GM18951 (cell line): ENCODE measurements around the gene SSBP1.

Experiments
- POLR2A ChIP-seq: IDR thresholded peaks from 4 replicates; pipeline ENCODE4 v1.6.1; 2011; ENCODE audit warnings: mild to moderate bottlenecking; ENCODE audit not compliant: insufficient read length, insufficient read depth; ENCODE audit errors: extremely low read depth
- in situ Hi-C: fragments of 300-500 bp; cut with MboI; formaldehyde crosslinking; loops from one replicate; pipeline ENCODE4 v1.12.0; 2022; ENCODE audit warnings: low sequenced_read_pairs, mixed read lengths, inconsistent platforms; ENCODE audit not compliant: unreplicated experiment

The SSBP1 gene

DNA sequence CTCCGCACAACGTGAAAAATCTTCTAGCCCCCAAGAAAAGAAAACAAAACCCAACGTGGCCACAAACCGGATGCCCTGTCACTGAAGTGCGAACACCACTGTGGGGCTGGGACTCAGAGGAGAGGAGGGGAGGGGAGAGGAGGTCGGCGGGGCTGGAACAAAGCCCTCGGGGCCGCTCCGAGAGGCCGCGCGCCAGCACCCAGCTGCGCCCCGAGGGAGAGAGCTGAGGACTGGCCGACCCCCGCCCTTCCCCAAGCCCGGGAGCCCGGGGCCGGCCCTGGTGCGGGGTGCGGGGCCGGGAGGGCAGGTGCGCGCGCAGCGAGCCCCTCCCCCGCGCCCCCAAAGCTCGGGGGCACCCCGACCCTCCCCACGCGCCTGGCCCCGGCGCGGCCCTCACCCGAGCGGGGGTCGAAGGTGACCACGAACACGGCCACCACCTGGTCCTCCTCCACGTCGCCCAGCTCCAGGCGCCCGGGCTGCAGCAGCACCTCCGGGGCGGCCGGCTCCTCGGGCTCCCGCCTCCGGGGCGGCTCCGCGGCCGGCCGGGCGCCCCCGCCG, 36.6 kb upstream of the SSBP1 start:
- in situ Hi-C loops, result no loop called here
- TF ChIP-seq POLR2A, result no peak

DNA sequence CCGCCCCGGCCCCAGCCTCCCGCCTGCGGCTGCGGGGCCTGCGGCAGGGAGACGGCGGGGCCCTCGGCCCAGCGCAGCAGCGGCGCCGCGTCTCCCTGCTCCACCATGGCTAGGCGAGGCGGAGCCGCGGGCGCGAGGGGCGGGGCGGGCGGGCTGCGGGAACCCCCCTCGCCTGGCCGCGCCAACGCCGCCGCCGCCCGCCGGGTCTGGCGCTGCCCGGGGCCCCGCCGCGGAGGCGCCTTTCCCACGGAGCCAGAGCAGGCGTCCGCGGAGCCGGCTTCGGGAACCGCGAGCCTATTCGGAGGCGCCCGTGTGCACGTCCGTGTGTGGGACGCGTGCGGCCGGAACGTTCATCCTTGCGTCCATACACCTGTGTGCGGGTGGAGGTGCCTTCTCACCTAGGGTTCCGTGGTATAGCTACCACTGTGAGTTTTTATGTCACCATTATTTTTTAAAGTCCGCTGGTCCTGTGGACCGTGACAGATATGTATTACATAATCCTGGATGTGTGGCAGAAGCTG, 36.1 kb upstream of the SSBP1 start, which contains the start of gene DENND11:
Gene DENND11 (minus strand): TSS at position 120 of the 521 bp plus-strand sequence. CDS start 13 bp downstream, at position 107.
- in situ Hi-C loops, result no loop called here
- TF ChIP-seq POLR2A, result peak; percentile 59

DNA sequence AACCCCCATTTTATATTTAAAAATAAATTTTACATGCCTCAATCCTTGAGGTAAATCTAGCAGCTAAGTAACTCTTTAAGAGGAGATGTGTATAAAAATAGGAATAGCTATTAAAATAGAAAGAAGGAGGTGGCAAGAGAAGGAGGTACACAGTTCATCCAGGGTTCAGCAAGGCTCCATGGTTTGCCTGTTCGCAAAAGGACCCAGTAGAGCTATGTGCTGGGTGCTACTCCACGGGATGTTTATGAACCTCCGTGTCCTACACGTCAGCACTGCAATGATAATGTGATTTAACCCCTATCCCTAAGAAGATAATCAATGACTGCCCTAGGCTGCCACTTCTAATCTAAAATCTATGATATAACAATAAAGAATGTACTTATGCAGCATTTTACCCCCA, 35.3 kb upstream of the SSBP1 start:
- in situ Hi-C loops, result no loop called here
- TF ChIP-seq POLR2A, result no peak

DNA sequence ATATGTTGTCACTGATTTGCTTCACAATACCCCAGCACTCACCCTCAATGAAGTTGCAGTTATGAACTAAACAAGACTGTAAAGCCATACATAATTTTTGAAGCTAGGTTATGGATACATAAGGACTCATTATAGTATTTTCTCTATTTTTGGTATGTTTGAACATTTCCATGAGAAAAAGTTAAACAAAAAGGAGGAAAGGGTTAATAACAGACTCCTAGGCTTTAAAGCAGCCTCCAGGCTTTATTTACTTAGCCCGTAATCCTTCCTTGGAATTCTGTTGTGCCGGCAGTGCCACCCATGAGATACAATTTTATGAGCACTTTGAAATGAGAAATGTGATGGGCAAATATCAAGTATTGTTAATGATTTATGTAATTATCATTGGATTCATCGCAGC, 34.0 kb upstream of the SSBP1 start:
- TF ChIP-seq POLR2A, result no peak
- in situ Hi-C loops, result no loop called here

DNA sequence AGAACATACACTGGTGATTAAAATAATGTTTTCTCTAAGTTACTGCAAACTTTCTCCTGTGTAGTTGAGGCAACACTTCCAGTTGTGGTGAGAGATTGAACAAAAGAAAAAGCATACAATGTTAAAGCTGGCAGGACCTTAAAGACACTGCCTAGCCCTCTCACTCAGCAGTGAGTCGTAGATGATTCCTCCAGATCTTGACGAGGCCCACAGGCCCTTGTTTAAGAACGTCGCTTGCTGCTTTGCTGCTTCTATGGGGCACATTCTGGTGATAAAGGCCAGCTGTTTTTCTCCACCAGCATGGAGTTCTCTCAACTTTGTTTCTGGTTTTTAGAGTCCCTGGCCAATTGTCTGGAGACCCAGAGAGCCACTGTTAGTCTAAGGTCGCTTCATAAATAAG, 33.4 kb upstream of the SSBP1 start:
- no peak for TF ChIP-seq POLR2A
- in situ Hi-C loops, result no loop called here

DNA sequence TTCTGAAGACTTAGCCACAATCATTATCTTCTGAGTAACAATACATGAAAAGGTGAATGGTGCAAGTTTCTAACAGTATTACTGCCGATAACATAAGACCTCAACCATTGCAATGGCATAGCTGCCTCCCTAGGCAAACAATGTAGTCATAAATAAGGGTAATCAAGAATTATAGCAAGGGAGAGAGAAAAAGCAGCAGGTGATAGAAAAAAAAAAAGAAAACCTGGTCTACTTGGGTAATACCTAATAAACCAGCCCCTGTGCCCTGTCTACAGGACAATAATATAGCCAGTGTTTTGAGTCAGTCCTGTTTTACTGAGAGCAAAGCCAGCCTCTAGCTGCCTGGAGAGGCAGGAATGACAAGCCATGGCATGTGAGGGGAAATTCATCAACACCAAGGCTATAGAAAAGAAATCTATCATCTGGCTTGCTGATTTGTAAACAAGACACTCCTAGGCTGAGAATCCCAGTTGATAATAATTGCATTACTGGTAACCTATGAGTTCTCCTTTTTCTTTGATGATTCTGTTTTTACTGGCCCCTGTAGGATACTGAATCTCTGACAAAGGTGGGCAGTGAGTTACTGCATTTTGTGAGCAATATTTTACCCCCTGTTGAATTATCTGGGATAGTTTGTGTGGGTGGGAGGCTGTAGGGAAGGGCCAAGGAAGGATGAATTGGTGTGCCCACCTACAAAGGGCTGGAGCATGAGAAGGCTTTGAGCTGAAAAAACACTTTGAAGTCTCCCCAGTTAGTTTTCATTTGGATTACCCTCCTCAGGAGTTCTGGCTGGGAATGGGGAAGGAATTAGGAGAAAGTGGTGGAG, 31.7 kb upstream of the SSBP1 start:
- in situ Hi-C loops, result no loop called here
- TF ChIP-seq POLR2A, result no peak

DNA sequence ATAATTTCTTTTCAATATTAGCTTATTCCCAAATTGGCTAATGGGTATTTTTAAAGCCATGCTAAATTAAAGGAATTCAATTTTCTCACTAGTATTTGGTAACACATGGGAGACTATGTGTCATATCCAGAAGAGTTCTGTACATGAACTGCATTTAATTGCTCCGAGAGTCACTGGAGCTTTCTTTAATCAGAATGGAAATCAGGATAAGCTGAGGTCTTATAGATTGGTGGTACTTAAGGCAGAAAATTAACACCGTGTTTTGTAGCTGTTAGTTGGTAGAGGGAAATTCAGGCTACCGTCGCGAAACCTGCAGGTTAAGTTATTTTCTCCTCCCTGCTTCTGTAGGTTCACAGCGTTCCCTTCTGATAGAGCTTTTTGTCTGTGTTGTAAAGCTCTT, 29.8 kb upstream of the SSBP1 start, which contains the start of gene WEE2:
Gene WEE2 (plus strand): TSS at position 3 of the 400 bp plus-strand sequence. CDS start 406 bp downstream, outside the sequence.
- TF ChIP-seq POLR2A, result no peak
- in situ Hi-C loops, result no loop called here

DNA sequence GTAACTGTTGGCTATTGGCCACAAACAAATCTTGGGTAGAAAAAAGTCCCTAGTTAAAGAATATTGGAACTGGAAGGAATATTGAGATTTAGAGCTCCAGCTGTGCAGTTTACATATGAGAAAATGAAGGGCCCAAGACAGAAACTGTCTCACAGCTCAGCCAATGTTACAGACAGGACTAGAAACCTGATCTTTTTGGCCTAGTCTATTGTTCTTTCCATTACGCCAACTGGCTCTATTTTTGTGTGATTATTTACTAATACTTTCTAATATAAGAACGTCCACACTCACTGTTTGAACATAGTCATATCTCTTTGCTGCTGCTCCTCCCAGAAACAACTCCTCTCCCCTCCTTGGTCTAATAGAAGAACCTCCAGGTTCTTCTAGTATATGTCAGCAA, 28.8 kb upstream of the SSBP1 start:
- in situ Hi-C loops, result no loop called here
- TF ChIP-seq POLR2A, result no peak

DNA sequence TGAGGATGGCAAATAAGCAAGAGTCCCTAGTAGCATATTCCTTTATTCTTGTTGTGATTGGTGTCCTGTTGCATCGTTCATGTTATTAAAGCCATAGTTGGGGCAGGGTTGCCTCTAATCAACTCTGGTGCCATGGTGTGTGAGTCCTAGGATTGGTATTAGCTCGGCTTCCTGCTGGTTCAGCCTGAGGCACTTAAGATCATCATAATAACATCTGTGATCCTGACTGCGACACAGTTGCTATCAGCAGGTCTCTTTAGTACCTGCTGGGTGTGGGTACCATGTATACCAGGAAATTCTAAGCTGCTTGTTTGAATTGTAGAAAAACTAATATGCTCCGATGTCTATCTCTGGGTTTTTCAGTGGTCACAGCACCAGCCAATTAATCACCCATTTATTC, 28.4 kb upstream of the SSBP1 start:
- TF ChIP-seq POLR2A, result no peak
- in situ Hi-C loops, result no loop called here

DNA sequence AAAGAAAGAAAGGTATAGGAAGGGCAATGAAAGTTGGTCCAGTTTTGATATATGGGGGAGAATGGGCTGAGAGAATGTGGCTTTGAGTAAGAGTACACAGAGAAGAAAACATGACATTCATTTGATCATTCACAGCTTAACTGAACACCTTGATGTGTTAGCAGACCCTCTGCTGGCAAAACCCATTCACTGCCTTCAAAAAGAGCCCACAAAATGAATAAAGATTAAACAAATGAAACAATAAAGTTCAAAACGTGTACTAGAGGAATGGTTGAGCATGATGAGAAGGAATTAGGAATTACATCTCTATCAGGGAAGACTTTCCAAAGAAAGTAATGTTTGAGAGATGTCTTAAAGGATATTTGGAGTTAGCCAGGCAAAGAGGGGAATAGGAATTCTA, 27.9 kb upstream of the SSBP1 start:
- TF ChIP-seq POLR2A, result no peak
- in situ Hi-C loops, result no loop called here

DNA sequence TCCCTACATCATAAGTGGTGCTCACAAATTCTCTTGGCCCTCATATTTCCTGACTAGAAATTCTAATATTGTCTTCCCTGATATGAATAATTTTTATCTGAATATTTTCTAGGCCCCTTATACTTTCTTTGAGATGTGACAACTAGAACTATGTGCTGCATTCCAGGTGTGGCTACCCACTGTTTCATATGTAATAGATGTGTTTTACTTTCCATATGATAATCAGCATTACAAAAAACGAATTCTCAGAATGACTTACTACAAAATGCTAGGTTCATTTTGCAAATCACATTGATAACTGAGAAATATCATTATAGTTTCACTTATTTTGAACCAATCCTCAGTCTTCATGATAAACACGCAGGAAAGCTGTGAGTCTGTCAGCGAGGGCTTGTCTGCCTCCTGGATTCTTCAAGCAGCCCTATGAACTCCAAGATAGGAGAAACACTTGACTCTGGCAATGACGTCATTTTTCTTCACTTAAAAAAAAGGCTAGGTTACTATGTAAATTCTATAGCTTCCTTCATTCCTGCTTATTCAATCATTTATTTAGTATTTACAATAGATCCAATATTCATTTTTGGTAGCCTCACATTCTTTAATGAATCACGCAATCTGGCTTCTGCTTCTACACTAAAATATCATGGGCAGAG, 25.4 kb upstream of the SSBP1 start:
- in situ Hi-C loops, result no loop called here
- no peak for TF ChIP-seq POLR2A

DNA sequence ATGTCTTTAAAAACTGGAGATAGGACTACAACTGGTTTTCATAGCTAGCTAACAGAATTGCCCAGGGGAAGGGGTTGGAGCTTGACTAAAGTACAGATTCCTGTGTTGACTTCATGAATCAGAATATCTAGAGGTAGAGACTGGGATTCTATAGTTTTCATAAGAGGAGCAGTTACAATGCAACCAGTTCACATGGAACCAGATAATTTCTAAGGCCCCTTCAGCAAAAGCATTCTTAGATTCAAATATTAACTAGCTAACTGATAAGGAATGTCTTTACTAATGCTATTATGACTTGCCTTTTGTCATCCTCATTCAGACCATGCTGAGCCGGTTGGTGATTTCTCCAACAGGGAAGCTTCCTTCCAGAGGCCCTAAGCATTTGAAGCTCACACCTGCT, 24.3 kb upstream of the SSBP1 start:
- in situ Hi-C loops, result no loop called here
- no peak for TF ChIP-seq POLR2A

DNA sequence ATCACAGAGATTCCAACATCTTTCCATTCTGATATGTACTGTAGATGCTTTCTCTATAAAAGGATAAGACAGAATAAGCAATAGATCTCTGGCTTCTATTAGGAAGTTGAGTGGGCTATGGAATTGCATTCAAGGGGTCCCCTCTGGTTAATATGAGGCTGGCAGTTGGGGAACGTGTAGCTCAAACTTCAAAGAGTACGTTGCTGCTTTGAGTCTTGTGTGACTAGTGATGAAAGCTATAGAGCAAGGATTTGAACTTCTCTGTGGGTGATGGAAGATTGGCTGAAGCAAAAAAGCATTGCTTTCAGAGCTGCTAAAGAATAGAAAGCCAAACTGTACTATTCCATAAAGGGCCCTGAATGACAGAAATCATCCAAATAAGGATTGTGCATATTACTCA, 23.6 kb upstream of the SSBP1 start:
- in situ Hi-C loops, result no loop called here
- TF ChIP-seq POLR2A, result no peak
